ENCODE results near the gene HTT-AS. TPM values are rescaled to one million over a fixed set of nuclear protein-coding genes. Genes with fewer than 3 reads are reported as not detected.
"Not testable (repeated sequence)": the region's sequence is repeated elsewhere in the genome, so short reads cannot be mapped to it uniquely, and the experiment has no call there.

The HTT-AS gene
- total and polyA plus RNA-seq, 2 experiments from 2014 or later: not detected

DNA sequence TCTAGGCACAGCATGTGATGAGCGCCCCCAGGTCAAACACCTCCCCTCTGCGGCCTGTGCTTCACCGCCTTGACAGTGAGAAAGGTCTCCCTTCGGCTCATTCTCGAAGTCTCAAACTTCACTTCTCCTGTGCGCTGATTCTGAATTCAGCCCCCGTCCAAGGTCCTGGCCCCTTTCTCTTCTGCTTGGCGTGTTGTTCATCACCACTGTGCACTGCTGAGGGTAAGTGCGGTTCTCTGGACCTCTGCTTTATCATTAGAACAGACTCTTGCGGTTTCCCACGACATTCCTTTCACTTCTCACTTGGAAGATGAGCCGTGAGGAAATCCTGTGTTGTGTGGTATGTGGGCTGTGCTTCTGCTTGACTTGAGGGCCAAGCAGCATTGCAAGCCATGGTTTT is 11.9 kb downstream of the HTT-AS start:
- Histone ChIP-seq H3K9me2 (ENCODE audit: insufficient read depth) (no peaks in the 10 kb centered on the region), H3K9me3 (ENCODE audit: low read depth) (no peaks in the 10 kb centered on the region), H3K79me2 (ENCODE audit: insufficient read depth) (no peaks in the 10 kb centered on the region), H3K9ac (no peak overlapping the region), H3F3A (ENCODE audit: insufficient read depth) (no peaks in the 10 kb centered on the region), H3K36me3 (ENCODE audit: low read depth) (no peaks in the 10 kb centered on the region), H3K27ac (no peak overlapping the region), H4K20me1 (ENCODE audit: insufficient read depth) (no peaks in the 10 kb centered on the region), H3K4me2 (ENCODE audit: unreplicated experiment) (no peak overlapping the region), H2AFZ (no peak overlapping the region), H3K27me3 (replicated peaks; ENCODE audit: insufficient read depth) (no peaks in the 10 kb centered on the region), H3K4me1 (ENCODE audit: insufficient read depth) (no peaks in the 10 kb centered on the region), H3K4me3 (no peak overlapping the region)
- TF ChIP-seq EZH2 (IDR thresholded peaks at IDR 0.05; ENCODE audit: insufficient read depth, poor library complexity, severe bottlenecking) (no peak), EZH2phosphoT487 (IDR thresholded peaks at IDR 0.05; ENCODE audit: insufficient read depth, low read depth) (no peak)
- WGBS, 2 experiments (ENCODE audit: low coverage in 1 of 2, low lambda C conversion rate in 2 of 2, missing lambda C conversion rate in 2 of 2): 85% methylated on average over 12 of the region's 12 CpGs
- in situ Hi-C loops (cut with MboI): no loop called here
- no peak for DNase-seq

DNA sequence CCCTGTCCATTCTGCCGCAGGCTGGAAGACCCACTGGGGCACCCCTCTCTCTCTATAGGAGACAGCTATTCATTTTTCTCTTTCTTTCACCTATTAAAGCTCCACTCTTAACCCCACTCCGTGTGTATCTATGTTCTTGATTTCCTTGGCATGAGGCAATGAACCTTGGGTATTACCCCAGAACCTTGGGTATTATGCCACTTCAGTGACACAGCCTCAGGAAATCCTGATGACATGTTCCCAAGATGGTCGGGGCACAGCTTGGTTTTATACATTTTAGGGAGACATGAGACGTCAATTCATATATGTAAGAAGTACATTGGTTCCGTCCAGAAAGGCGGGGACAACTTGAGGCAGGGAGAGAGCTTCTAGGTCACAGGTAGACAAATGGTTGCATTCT is 13.4 kb downstream of the HTT-AS start:
- H3K9me3 ChIP-seq (ENCODE audit: low read depth): no peaks in the 10 kb centered on the region
- no peaks in the 10 kb centered on the region for H4K20me1 ChIP-seq (ENCODE audit: insufficient read depth)
- H3K36me3 ChIP-seq (ENCODE audit: low read depth): no peaks in the 10 kb centered on the region
- H3K9me2 ChIP-seq (ENCODE audit: insufficient read depth): no peaks in the 10 kb centered on the region
- DNase-seq: no peak
- in situ Hi-C loops (cut with MboI): no loop called here
- H3F3A ChIP-seq (ENCODE audit: insufficient read depth): no peaks in the 10 kb centered on the region
- H3K4me1 ChIP-seq (ENCODE audit: insufficient read depth): no peaks in the 10 kb centered on the region
- H3K27ac ChIP-seq: no peak overlapping the region
- no peaks in the 10 kb centered on the region for H3K27me3 ChIP-seq (replicated peaks; ENCODE audit: insufficient read depth)
- WGBS, 2 experiments (ENCODE audit: low coverage in 1 of 2, low lambda C conversion rate in 2 of 2, missing lambda C conversion rate in 2 of 2): 75 to 86% methylated on average over 6 of the region's 6 CpGs
- no peak overlapping the region for H3K9ac ChIP-seq
- H2AFZ ChIP-seq: no peak overlapping the region
- H3K79me2 ChIP-seq (ENCODE audit: insufficient read depth): no peaks in the 10 kb centered on the region
- H3K4me3 ChIP-seq: no peak overlapping the region
- TF ChIP-seq EZH2phosphoT487 (IDR thresholded peaks at IDR 0.05; ENCODE audit: insufficient read depth, low read depth) (no peak), EZH2 (IDR thresholded peaks at IDR 0.05; ENCODE audit: insufficient read depth, poor library complexity, severe bottlenecking) (no peak)
- no peak overlapping the region for H3K4me2 ChIP-seq (ENCODE audit: unreplicated experiment)

DNA sequence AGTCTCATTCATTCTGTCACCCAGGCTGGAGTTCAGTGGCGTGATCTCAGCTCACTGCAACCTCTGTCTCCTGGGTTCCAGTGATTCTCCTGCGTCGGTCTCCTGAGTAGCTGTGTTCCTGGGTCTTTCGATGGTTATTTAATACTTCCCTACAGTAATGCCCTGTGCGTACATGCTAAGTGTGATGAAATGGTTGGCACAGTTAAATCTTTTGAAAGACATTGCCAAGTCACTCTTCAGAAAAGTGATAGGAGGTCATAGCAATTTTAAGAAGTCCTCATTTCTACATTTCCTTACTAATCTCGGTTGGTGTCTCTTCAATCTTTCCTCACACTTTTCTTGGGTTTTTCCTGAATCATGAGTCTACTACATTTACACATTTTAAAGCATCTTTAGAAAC is 14.4 kb downstream of the HTT-AS start:
- in situ Hi-C loops (cut with MboI): no loop called here
- 73 to 78% methylated on average over 6 of the region's 6 CpGs for WGBS, 2 experiments (ENCODE audit: low coverage in 1 of 2, low lambda C conversion rate in 2 of 2, missing lambda C conversion rate in 2 of 2)
- Histone ChIP-seq H2AFZ (no peak overlapping the region), H4K20me1 (ENCODE audit: insufficient read depth) (no peaks in the 10 kb centered on the region), H3K27me3 (replicated peaks; ENCODE audit: insufficient read depth) (no peaks in the 10 kb centered on the region), H3K36me3 (ENCODE audit: low read depth) (no peaks in the 10 kb centered on the region), H3K9me2 (ENCODE audit: insufficient read depth) (no peaks in the 10 kb centered on the region), H3F3A (ENCODE audit: insufficient read depth) (no peaks in the 10 kb centered on the region), H3K9ac (no peak overlapping the region), H3K9me3 (ENCODE audit: low read depth) (no peaks in the 10 kb centered on the region), H3K79me2 (ENCODE audit: insufficient read depth) (no peaks in the 10 kb centered on the region), H3K4me3 (no peak overlapping the region), H3K4me2 (ENCODE audit: unreplicated experiment) (no peak overlapping the region), H3K4me1 (ENCODE audit: insufficient read depth) (no peaks in the 10 kb centered on the region), H3K27ac (no peak overlapping the region)
- DNase-seq: no peak
- TF ChIP-seq EZH2phosphoT487 (IDR thresholded peaks at IDR 0.05; ENCODE audit: insufficient read depth, low read depth): no peak
- TF ChIP-seq EZH2 (IDR thresholded peaks at IDR 0.05; ENCODE audit: insufficient read depth, poor library complexity, severe bottlenecking): no peak

DNA sequence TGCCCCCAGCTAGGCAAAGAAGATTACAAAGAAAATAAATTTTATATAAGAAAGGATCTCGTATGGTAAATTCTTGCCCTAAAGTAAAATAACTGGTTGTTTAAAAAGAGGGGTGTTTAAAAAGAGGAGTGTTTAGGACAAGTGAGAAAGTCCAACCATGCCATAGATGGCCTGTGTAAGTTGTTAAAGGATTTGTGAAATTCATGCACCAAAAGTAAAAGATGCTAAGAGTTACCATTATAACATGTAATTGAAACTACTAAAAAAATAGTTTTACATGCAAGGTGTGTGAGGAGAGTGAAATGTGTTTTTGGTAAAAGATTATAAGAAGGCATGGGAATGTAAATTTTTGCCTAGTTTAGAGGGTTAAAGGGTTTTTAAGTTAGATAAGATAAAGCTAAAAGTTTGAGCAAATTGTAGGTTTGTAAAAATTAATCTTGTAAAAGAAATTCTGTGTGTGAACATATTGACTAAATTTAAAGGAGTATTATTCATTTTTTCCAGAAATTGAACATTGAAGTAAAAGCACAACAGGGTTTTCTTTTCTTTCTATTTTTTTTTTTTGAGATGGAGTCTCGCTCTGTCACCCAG is 20.1 kb downstream of the HTT-AS start:
- WGBS, 2 experiments (ENCODE audit: low coverage in 1 of 2, low lambda C conversion rate in 2 of 2, missing lambda C conversion rate in 2 of 2): 66 to 80% methylated on average over 2 of the region's 2 CpGs
- Histone ChIP-seq H3K9me2 (ENCODE audit: insufficient read depth) (no peaks in the 10 kb centered on the region), H3K9ac (no peak overlapping the region), H3K79me2 (ENCODE audit: insufficient read depth) (no peaks in the 10 kb centered on the region), H2AFZ (no peak overlapping the region), H3K4me2 (ENCODE audit: unreplicated experiment) (no peak overlapping the region), H3K36me3 (ENCODE audit: low read depth) (no peaks in the 10 kb centered on the region), H3K27me3 (replicated peaks; ENCODE audit: insufficient read depth) (no peaks in the 10 kb centered on the region), H3K4me1 (ENCODE audit: insufficient read depth) (no peaks in the 10 kb centered on the region), H3K27ac (no peak overlapping the region), H4K20me1 (ENCODE audit: insufficient read depth) (no peaks in the 10 kb centered on the region), H3F3A (ENCODE audit: insufficient read depth) (no peaks in the 10 kb centered on the region), H3K9me3 (ENCODE audit: low read depth) (no peaks in the 10 kb centered on the region), H3K4me3 (no peak overlapping the region)
- TF ChIP-seq EZH2 (IDR thresholded peaks at IDR 0.05; ENCODE audit: insufficient read depth, poor library complexity, severe bottlenecking) (no peak), EZH2phosphoT487 (IDR thresholded peaks at IDR 0.05; ENCODE audit: insufficient read depth, low read depth) (no peak)
- no peak for DNase-seq
- in situ Hi-C loops (cut with MboI): no loop called here

GRCh38 chr4:3051141-3051897 is 23.0 kb downstream of the HTT-AS start:
- H3K27ac ChIP-seq; H3K4me1 ChIP-seq (ENCODE audit: insufficient read depth); H2AFZ ChIP-seq; H3K36me3 ChIP-seq (ENCODE audit: low read depth); H3K9me2 ChIP-seq (ENCODE audit: insufficient read depth); H4K20me1 ChIP-seq (ENCODE audit: insufficient read depth); H3K79me2 ChIP-seq (ENCODE audit: insufficient read depth); H3F3A ChIP-seq (ENCODE audit: insufficient read depth); DNase-seq; H3K4me2 ChIP-seq (ENCODE audit: unreplicated experiment); H3K4me3 ChIP-seq; H3K9ac ChIP-seq; H3K27me3 ChIP-seq (replicated peaks; ENCODE audit: insufficient read depth); in situ Hi-C loops (cut with MboI); H3K9me3 ChIP-seq (ENCODE audit: low read depth): not testable (repeated sequence)
- WGBS, 2 experiments (ENCODE audit: low coverage in 1 of 2, low lambda C conversion rate in 2 of 2, missing lambda C conversion rate in 2 of 2): 73 to 74% methylated on average over 12 of the region's 12 CpGs
